ENCODE measurements around the gene GALR2. TPM values are rescaled to one million over a fixed set of nuclear protein-coding genes. Genes with fewer than 3 reads are reported as not detected.

Gene GALR2
- total RNA-seq, 4 donors from 2014 or later, result not detected

GRCh38 chr17:76097716-76098295 lies 23.2 kb downstream of the GALR2 start:
- H3K27me3 ChIP-seq, result no peaks in the 10 kb centered on the region
- no peak for TF ChIP-seq POLR2AphosphoS5 (IDR thresholded peaks at IDR 0.05)
- TF ChIP-seq EP300 (IDR thresholded peaks at IDR 0.05), result no peak
- TF ChIP-seq CTCF (IDR thresholded peaks at IDR 0.05), result no peak
- no peak for TF ChIP-seq POLR2A (IDR thresholded peaks at IDR 0.05)
- WGBS, 2 donors (ENCODE audit: low coverage in 1 of 2), result 85 to 93% methylated on average over 5 of the region's 19 CpGs
- H3K36me3 ChIP-seq, result peaks cover 0 to 93% of the 10 kb centered on the region in 2 donors
- H3K4me1 ChIP-seq, result peaks cover 0 to 16% (median 10%) of the 10 kb centered on the region in 3 donors
- ATAC-seq, result no peak
- H3K27ac ChIP-seq, result no peak overlapping the region
- H3K9me3 ChIP-seq, result no peaks in the 10 kb centered on the region
- no peak overlapping the region for H3K4me3 ChIP-seq

- TF ChIP-seq CTCF (IDR thresholded peaks at IDR 0.05) (no peak), POLR2A (IDR thresholded peaks at IDR 0.05) (no peak), POLR2AphosphoS5 (IDR thresholded peaks at IDR 0.05) (no peak), EP300 (IDR thresholded peaks at IDR 0.05) (no peak)
- H3K9me3 ChIP-seq, result no peaks in the 10 kb centered on the region
- H3K4me1 ChIP-seq, result peaks cover 0 to 29% (median 13%) of the 10 kb centered on the region in 3 donors
- H3K27me3 ChIP-seq, result no peaks in the 10 kb centered on the region
- H3K4me3 ChIP-seq, result peak overlapping the region; percentile 62 to 94
- peak overlapping the region in 3 of 4 donors; percentile 84 to 87 (median 86) for H3K27ac ChIP-seq
- WGBS, 2 donors (ENCODE audit: low coverage in 1 of 2), result 0% methylated on average over 2 of the region's 4 CpGs; no CpG with 5 or more reads in 1 of the 2 donors
- H3K36me3 ChIP-seq, result peaks cover 0 to 42% of the 10 kb centered on the region in 2 donors
- no peak for ATAC-seq
Observed at GRCh38 chr17:76102944-76103273, 28.3 kb downstream of the GALR2 start.

GRCh38 chr17:76103274-76104139 lies 28.9 kb downstream of the GALR2 start, which contains the start of gene EXOC7:
TSS of gene EXOC7 (minus strand) at chr17:76103787. CDS start at chr17:76103692, 95 bp downstream.
- H3K4me3 ChIP-seq, result peak within 1 kb of the TSS; percentile 62 to 94
- TF ChIP-seq EP300 (IDR thresholded peaks at IDR 0.05) (no peak), POLR2A (IDR thresholded peaks at IDR 0.05) (peak; percentile 39 to 41), POLR2AphosphoS5 (IDR thresholded peaks at IDR 0.05) (peak; percentile 35)
- no peaks in the 10 kb centered on the region for H3K9me3 ChIP-seq
- H3K27ac ChIP-seq, result peak within 1 kb of the TSS; percentile 19 to 87 (median 85)
- 0 to 20% methylated on average over 15 to 17 of the region's 55 CpGs for WGBS, 2 donors (ENCODE audit: low coverage in 1 of 2)
- no peaks in the 10 kb centered on the region for H3K27me3 ChIP-seq
- ATAC-seq, result peak; percentile 95
- H3K4me1 ChIP-seq, result peaks cover 0 to 29% (median 13%) of the 10 kb centered on the region in 3 donors
- peaks cover 0 to 36% of the 10 kb centered on the region in 2 donors for H3K36me3 ChIP-seq

GRCh38 chr17:76104140-76104895 lies 29.7 kb downstream of the GALR2 start:
- peak; percentile 23 for ATAC-seq
- 56 to 83% methylated on average over 7 to 12 of the region's 29 CpGs for WGBS, 2 donors (ENCODE audit: low coverage in 1 of 2)
- peaks cover 0 to 28% of the 10 kb centered on the region in 2 donors for H3K36me3 ChIP-seq
- H3K4me1 ChIP-seq, result peaks cover 0 to 29% (median 13%) of the 10 kb centered on the region in 3 donors
- no peaks in the 10 kb centered on the region for H3K9me3 ChIP-seq
- TF ChIP-seq POLR2AphosphoS5 (IDR thresholded peaks at IDR 0.05) (no peak), CTCF (IDR thresholded peaks at IDR 0.05) (no peak), EP300 (IDR thresholded peaks at IDR 0.05) (no peak), POLR2A (IDR thresholded peaks at IDR 0.05) (no peak)
- peak overlapping the region; percentile 62 to 94 for H3K4me3 ChIP-seq
- H3K27ac ChIP-seq, result peak overlapping the region; percentile 19 to 87 (median 85)
- H3K27me3 ChIP-seq, result no peaks in the 10 kb centered on the region

DNA sequence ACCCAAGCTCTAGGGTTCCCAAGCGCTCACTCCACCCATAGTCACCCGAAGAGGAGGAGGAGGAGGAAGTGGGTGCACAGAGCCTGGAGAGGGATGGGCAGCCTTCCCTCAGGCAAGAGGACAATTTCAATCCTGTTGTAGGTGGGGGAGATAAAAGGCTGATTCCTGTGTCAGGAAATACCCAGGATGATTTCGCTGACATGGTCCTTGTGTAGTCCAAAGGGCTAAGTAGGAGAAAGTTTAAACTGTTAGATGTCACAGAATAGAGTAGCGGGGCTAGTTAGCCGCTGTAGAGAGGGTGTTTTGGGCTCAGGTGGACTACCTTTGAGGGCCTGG lies 30.3 kb downstream of the GALR2 start:
- Histone ChIP-seq H3K4me1 (peaks cover 0 to 29% (median 13%) of the 10 kb centered on the region in 3 donors), H3K36me3 (peaks cover 0 to 23% of the 10 kb centered on the region in 2 donors), H3K27me3 (no peaks in the 10 kb centered on the region), H3K4me3 (no peak overlapping the region), H3K27ac (no peak overlapping the region), H3K9me3 (no peaks in the 10 kb centered on the region)
- 58% methylated on average over 3 of the region's 5 CpGs; no CpG with 5 or more reads in 1 of the 2 donors for WGBS, 2 donors (ENCODE audit: low coverage in 1 of 2)
- no peak for TF ChIP-seq CTCF (IDR thresholded peaks at IDR 0.05)
- no peak for TF ChIP-seq POLR2A (IDR thresholded peaks at IDR 0.05)
- no peak for TF ChIP-seq EP300 (IDR thresholded peaks at IDR 0.05)
- no peak for TF ChIP-seq POLR2AphosphoS5 (IDR thresholded peaks at IDR 0.05)
- ATAC-seq, result no peak
